Activated CD8-positive, alpha-beta memory T cell treated with anti-CD3 and anti-CD28 coated beads for 36 hours (primary cell): Measurements from ENCODE around the gene USF3. TPM values are rescaled to one million over a fixed set of nuclear protein-coding genes. Genes with fewer than 3 reads are reported as not detected.

Experiments
- CTCF ChIA-PET: fragments of 350-600 bp; sonication (Branson Sonifier 250); formaldehyde crosslinking; loops from one replicate; lab custom pipeline; 2021; ENCODE audit warnings: antibody characterized with exemption; lab: Charles Lee
- POLR2A ChIA-PET: fragments of 350-600 bp; sonication (Branson Sonifier 250); formaldehyde crosslinking; loops from one replicate; lab custom pipeline; 2021; ENCODE audit warnings: antibody characterized with exemption; lab: Charles Lee
- total RNA-seq, 2 experiments: library from RNA; stranded (reverse); gene quantifications; one replicate each; pipeline ENCODE4 v1.2.3, GENCODE V29; 2021

The USF3 gene
- total RNA-seq, 2 experiments from 2014 or later = 12.4 to 12.6 TPM

DNA sequence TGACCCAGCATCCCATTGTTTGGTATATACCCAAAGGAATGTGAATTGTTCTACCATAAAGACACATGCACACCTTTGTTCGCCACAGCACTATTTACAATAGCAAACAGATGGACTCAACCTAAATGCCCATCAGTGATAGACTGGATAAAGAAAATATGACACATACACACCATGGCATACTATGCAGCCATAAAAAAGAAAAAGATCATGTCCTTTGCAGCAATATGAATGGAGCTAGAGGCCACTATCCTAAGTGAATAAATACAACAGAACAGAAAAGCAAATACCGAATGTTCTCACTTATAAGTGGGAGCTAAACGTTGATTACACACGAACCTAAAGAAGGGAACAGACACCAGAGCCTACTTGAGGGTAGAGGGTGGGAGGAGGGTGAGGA lies 11.4 kb upstream of the USF3 start:
- ChIA-PET POLR2A (no interaction called here), CTCF (no interaction called here)

DNA sequence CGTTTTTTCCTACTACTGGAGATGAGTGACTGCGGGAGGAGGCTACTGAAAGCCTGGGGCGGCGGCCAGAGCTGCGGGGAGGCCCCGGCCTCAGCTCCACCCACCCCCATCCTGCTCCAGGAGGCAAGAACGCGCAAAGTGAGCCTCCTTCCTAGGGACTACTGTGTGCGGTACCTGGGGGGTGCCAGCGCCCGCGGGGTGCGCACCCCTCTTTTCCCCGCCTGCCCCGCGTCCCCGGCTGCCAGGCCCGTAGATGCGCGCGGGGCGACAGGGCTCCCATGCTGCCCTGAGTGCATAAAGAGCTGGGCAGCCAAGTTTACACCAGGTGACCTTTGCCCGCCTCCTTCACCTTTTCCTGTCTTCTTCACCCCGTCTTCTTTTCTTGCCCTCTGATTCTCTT lies 2.5 kb upstream of the USF3 start:
- POLR2A ChIA-PET = no interaction called here

DNA sequence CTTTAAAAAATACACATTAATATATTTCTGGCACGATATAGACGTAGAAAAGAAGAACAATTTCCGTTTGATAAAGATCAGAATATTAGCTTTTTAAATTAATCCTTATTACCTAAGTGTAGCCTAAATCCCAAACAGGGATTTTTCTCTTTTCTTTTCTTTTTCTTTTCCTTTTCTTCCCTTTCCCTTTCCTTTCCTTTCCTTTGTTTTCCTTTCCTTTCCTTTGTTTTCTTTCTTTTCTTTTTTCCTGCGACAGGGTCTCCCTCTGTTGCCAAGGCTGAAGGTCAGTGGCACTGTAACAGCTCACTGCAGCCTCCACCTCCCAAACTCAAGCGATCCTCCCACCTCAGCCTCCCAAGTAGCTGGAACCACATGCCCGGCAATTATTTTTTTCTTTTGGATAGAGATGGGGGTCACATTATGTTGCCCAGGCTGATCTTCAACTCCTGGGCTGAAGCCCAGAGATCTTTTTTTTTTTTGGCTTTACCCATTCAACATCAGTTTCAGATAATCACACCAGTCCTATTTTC lies 1.8 kb upstream of the USF3 start:
- ChIA-PET POLR2A (no interaction called here), CTCF (interaction anchor here (0.8 kb wide), 1 partner anchor 47 kb away, joined by 3 read pairs; no protein-coding TSS in a partner anchor)

More for the DNA sequence above, 2.5 kb upstream of the USF3 start:
- CTCF ChIA-PET = no interaction called here

DNA sequence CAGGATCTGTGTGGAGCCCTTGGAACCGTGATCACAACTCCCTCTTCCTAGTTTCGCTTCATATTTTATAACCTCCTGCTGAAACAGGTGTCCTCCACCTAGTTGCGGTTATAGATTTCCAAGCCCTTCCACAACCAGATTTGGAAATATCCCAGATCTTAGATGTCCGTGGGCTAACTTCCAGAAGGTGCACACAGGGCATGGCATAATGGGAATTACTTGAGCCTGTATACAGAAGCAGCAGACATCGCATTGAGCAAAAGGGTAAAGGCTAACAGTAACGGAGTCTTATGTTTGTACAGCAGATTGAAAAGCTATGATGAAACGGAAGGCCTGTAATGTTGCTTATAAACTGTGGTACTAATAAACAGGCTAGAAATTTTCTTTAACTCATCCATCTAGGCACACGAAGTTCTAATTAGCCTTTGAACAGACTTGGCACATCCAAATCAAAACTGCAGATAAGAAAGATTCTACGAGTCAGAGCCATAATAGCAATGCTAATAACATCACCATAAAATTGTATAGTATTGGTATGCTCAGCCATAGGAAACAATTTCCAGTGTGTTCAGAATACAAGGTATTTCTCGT lies 1.2 kb upstream of the USF3 start:
- ChIA-PET CTCF (interaction anchor here (0.8 kb wide), 1 partner anchor 48 kb away, joined by 3 read pairs; no protein-coding TSS in a partner anchor), POLR2A (no interaction called here)

DNA sequence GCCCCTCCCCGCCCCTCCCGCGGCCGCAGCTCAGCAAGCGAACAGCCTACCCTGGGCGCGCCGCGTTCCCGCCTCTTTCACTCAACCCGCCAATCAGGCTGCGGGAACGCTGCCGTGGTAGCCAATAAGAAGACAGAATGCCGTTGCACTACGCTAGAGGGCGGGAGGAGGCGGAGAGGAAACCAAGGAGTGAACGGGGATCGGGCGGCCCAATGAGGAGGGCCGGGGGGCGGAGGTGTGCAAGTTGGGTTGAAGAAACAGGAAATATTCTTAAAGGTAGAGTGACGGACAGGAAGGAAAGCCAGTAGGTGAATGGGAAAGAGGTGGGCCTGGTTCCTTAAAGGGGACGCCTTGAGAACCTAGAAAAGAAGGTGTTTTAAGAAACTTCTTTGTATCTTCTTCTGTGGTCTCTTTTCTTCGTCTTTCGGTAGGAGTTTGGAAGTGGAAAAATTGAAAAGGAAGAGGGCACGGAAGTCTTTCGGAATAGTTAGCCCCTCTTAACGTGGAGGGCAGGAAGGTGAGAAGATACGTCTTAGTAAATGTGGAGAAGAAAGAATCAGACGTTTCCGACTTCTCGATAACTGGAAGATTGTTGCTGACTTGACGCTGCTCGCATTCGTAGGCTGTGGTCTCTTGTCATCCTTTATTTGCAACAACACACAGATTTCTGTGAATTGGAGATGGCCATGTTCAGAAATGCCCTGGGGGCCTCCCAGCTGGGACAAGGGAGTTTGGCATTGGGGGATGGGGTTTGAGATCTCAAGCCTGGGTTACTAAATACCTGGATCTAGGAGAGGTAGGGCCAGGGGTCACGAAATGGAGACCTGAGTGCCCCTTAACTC lies 437 bp upstream of the USF3 start:
- ChIA-PET CTCF (interaction anchor here (1.2 to 1.6 kb wide), 2 partner anchors 17 to 49 kb away, joined by 3 to 4 read pairs; partner anchors contain the start of gene NAA50), POLR2A (interaction anchor here (1.2 to 2.6 kb wide), 3 partner anchors 48 to 182 kb away, joined by 3 to 12 read pairs (median 5); partner anchors contain the start of genes ATP6V1A and SPICE1)

GRCh38 chr3:113695431-113695785 lies 1.0 kb downstream of the USF3 start:
- ChIA-PET CTCF (interaction anchor here (1.2 to 1.6 kb wide), 2 partner anchors 18 to 51 kb away, joined by 3 to 4 read pairs; partner anchors contain the start of gene NAA50), POLR2A (interaction anchor here (0.8 to 2.6 kb wide), 4 partner anchors 23 to 181 kb away, joined by 3 to 12 read pairs (median 4); partner anchors contain the start of genes ATP6V1A and SPICE1)

DNA sequence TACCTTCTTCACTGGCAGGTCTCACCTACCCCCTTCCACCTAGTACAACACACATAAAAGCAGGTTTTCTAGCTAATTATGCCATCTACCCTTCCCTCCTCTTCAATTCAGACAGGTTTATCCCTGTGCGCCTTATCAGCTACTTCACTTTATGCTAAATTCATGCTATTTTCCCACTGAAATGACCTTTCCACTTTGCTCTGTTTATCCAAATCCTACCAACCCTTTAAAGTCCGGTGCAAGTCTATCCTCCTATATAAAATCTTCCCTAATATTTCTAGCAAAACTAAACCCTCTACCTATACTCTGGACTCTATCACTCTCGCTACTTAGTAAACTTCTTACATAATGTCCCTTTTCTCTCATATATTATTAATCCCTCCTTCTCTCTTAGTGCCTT lies 6.0 kb downstream of the USF3 start:
- ChIA-PET CTCF (no interaction called here), POLR2A (no interaction called here)

GRCh38 chr3:113685956-113686721 lies 10.3 kb downstream of the USF3 start:
- ChIA-PET POLR2A (no interaction called here), CTCF (no interaction called here)

- POLR2A ChIA-PET = no interaction called here
Observed at GRCh38 chr3:113685124-113685523, 11.3 kb downstream of the USF3 start.

DNA sequence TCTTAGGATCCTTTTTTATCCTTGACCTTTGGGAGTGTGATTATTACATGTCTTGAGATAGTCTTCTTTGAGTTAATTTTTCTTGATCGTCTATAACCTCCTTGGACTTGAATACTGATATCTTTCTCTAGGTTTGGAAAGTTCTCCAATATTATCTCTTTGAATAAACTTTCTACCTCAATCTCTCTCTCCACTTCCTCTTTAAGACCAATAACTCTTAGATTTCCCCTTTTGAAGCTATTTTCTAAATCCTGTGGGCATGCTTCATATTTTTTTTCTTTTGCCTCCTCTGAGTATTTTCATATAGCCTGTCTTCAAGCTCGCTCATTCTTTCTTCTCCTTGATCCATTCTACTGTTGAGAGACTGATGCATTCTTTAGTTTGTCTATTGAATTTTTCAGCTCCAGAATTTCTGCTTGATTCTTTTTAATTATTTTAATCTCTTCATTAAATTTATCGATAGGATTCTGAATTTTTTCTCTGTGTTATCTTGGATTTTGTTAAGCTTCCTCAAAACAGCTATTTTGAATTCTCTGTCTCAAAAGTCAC lies 12.1 kb downstream of the USF3 start:
- CTCF ChIA-PET = no interaction called here

More at GRCh38 chr3:113685124-113685523, 11.3 kb downstream of the USF3 start:
- CTCF ChIA-PET = no interaction called here

DNA sequence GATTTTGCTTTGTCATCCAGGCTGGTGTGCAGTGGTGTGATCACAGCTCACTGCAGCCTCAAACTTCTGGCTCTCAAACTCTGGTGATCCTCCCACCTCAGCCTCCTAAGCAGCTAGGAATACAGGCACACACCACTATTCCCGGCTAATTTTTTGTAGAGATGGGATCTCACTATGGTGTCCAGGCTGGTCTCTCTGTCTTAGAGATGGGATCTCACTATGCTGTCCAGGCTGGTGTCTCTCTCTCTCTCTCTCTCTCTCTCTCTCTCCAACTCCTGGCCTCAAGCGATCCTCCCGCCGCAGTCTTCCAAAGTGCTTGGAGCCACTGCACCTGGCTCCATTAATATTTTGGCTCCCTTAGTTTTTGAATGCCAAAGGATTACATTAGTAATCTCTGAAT lies 17.7 kb downstream of the USF3 start:
- POLR2A ChIA-PET = no interaction called here
- CTCF ChIA-PET = no interaction called here

More for the DNA sequence above, 12.1 kb downstream of the USF3 start:
- POLR2A ChIA-PET = no interaction called here

DNA sequence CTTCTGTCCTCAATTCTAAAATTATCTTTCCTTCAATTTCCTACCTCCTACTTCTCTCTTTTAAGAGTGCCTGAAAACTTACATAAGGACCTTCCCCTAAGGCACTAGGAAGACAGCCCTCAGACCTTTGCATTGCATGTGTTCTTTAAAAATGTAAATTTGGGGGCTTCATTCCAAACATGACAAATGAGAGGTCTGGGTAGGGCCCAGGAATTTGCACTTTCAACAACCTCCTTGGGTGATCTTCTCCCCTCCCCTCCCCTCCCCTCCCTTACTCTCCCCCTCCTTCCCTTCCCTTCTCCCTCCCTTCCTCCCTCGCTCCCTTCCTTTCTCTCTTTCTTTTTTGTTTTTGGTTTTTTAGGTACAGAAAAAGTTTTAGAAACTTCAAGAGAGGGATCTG lies 18.7 kb downstream of the USF3 start:
- CTCF ChIA-PET = no interaction called here
- POLR2A ChIA-PET = no interaction called here

DNA sequence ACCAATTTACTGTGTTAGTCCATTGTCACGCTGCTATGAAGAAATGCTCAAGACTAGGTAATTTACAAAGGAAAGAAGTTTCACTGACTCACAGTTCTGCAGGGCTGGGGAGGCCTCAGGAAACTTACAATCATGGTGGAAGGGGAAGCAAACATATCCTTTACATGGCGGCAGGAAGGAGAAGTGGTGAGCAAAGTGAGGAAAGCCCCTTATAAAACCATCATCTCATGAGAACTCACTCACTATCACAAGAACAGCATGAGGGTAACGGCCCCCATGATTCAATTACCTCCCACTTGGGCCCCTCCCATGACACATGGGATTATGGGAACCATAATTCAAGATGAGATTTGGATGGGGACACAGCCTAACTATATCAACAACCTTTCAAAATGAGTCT lies 20.2 kb downstream of the USF3 start:
- ChIA-PET CTCF (no interaction called here), POLR2A (no interaction called here)

GRCh38 chr3:113673593-113673992 lies 22.8 kb downstream of the USF3 start:
- ChIA-PET POLR2A (no interaction called here), CTCF (no interaction called here)

GRCh38 chr3:113668015-113668414 lies 28.4 kb downstream of the USF3 start:
- CTCF ChIA-PET = interaction anchor here (0.7 kb wide), 1 partner anchor 100 kb away, joined by 4 read pairs; no protein-coding TSS in a partner anchor
- POLR2A ChIA-PET = interaction anchor here (0.6 kb wide), 1 partner anchor 15 kb away, joined by 4 read pairs; no protein-coding TSS in a partner anchor

GRCh38 chr3:113664523-113665094 lies 31.8 kb downstream of the USF3 start:
- ChIA-PET POLR2A (no interaction called here), CTCF (no interaction called here)

DNA sequence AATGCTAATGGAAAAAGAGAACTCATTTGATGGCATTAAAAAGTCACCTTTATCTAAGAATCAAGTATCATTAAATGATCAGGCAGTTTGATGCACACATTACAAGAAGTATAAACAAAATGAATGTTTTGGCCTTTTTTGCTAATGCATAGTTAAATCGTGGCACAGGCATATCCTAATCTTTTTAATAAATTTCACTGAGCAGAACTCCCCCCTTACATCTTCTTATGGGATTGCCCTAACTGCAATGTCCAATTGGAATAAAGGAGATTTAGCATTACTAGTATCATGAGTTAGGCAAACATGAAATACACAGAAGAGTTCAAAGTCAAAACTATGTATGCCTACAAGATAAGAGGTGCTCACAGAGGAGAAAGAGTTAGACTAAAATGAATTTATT lies 32.7 kb downstream of the USF3 start:
- CTCF ChIA-PET = no interaction called here
- POLR2A ChIA-PET = no interaction called here

GRCh38 chr3:113663324-113663750 lies 33.1 kb downstream of the USF3 start:
- ChIA-PET CTCF (interaction anchor here (0.6 kb wide), 1 partner anchor 26 kb away, joined by 3 read pairs; no protein-coding TSS in a partner anchor), POLR2A (no interaction called here)
